Measurements from ENCODE around the gene UIMC1.

UIMC1 gene

GRCh38 chr5:176861276-176861675 is 145.3 kb downstream of the UIMC1 start:
- Histone ChIP-seq H3K27ac (no peak overlapping the region), H3K4me3 (no peak overlapping the region)

GRCh38 chr5:176860381-176860780 is 146.2 kb downstream of the UIMC1 start:
- Histone ChIP-seq H3K27ac (no peak overlapping the region), H3K4me3 (no peak overlapping the region)

GRCh38 chr5:176859916-176860315 is 146.7 kb downstream of the UIMC1 start:
- Histone ChIP-seq H3K4me3 (no peak overlapping the region), H3K27ac (no peak overlapping the region)

- Histone ChIP-seq H3K27ac (no peak overlapping the region), H3K4me3 (no peak overlapping the region)
Observed at GRCh38 chr5:176857894-176858273, 148.7 kb downstream of the UIMC1 start.

GRCh38 chr5:176857216-176857893 is 149.2 kb downstream of the UIMC1 start:
- Histone ChIP-seq H3K4me3 (no peak overlapping the region), H3K27ac (no peak overlapping the region)

GRCh38 chr5:176856746-176857145 is 149.8 kb downstream of the UIMC1 start:
- H3K27ac ChIP-seq: no peak overlapping the region
- H3K4me3 ChIP-seq: no peak overlapping the region

GRCh38 chr5:176855598-176855997 is 151.0 kb downstream of the UIMC1 start:
- no peak overlapping the region for H3K27ac ChIP-seq

More at GRCh38 chr5:176855598-176855997, 151.0 kb downstream of the UIMC1 start:
- no peak overlapping the region for H3K4me3 ChIP-seq
